H9 (cell line): ENCODE data around the gene BCLAF1. TPM values are rescaled to one million over a fixed set of nuclear protein-coding genes. Genes with fewer than 3 reads are reported as not detected.

Experiments
- DNase-seq: peaks from one replicate; pipeline ENCODE4 v3.0.0-alpha.2; 2017
- H2AFZ ChIP-seq: one replicate; pipeline ENCODE4 v1.6.1; 2013; ENCODE audit warnings: mild to moderate bottlenecking, low read length, control low read depth, moderate library complexity
- H2AK5ac ChIP-seq: 2 replicates; pipeline ENCODE4 v1.6.1; 2013; ENCODE audit warnings: low read length, control low read depth, mixed read lengths; ENCODE audit not compliant: insufficient read length
- H2BK120ac ChIP-seq: one replicate; pipeline ENCODE4 v1.6.1; 2013; ENCODE audit warnings: low read depth, mild to moderate bottlenecking, low read length, control low read depth, inconsistent platforms; ENCODE audit not compliant: poor library complexity, severe bottlenecking
- H2BK12ac ChIP-seq: 2 replicates; pipeline ENCODE4 v1.6.1; 2013; ENCODE audit warnings: low read length, control low read depth, mixed read lengths, low read depth; ENCODE audit not compliant: insufficient read length
- H2BK15ac ChIP-seq: 2 replicates; pipeline ENCODE4 v1.6.1; 2013; ENCODE audit warnings: low read depth, low read length, control low read depth
- H2BK20ac ChIP-seq: one replicate; pipeline ENCODE4 v1.6.1; 2013; ENCODE audit warnings: low read depth, mild to moderate bottlenecking, low read length, control low read depth, inconsistent platforms; ENCODE audit not compliant: poor library complexity, severe bottlenecking
- H2BK5ac ChIP-seq: 2 replicates; pipeline ENCODE4 v1.6.1; 2013; ENCODE audit warnings: low read length, control low read depth, mixed read lengths; ENCODE audit not compliant: insufficient read length
- H3K14ac ChIP-seq: 2 replicates; pipeline ENCODE4 v1.6.1; 2013; ENCODE audit warnings: low read length, control low read depth; ENCODE audit not compliant: insufficient read depth
- H3K18ac ChIP-seq: 2 replicates; pipeline ENCODE4 v1.6.1; 2013; ENCODE audit warnings: low read depth, mild to moderate bottlenecking, mixed read lengths, low read length, control low read depth; ENCODE audit not compliant: insufficient read length
- H3K23ac ChIP-seq: 2 replicates; pipeline ENCODE4 v1.6.1; 2013; ENCODE audit warnings: low read length, control low read depth, mixed read lengths, low read depth; ENCODE audit not compliant: insufficient read length
- H3K23me2 ChIP-seq: 2 replicates; pipeline ENCODE4 v1.6.1; 2013; ENCODE audit warnings: low read depth, mild to moderate bottlenecking, mixed read lengths, low read length, control low read depth; ENCODE audit not compliant: insufficient read length, poor library complexity, severe bottlenecking
- H3K27ac ChIP-seq: 2 replicates; pipeline ENCODE4 v1.5.1; 2013; ENCODE audit warnings: low read length, control low read depth, mixed read lengths, low read depth; ENCODE audit not compliant: insufficient read length
- H3K27me3 ChIP-seq: 2 replicates; pipeline ENCODE4 v1.6.1; 2013; ENCODE audit warnings: low read length, control low read depth, inconsistent platforms; ENCODE audit not compliant: insufficient read depth
- H3K4ac ChIP-seq: 2 replicates; pipeline ENCODE4 v1.6.1; 2013; ENCODE audit warnings: low read depth, mild to moderate bottlenecking, control low read depth, inconsistent platforms, low read length, moderate library complexity
- H3K4me1 ChIP-seq: 2 replicates; pipeline ENCODE4 v1.6.1; 2013; ENCODE audit warnings: low read length, control low read depth, inconsistent platforms; ENCODE audit not compliant: insufficient read depth
- H3K4me2 ChIP-seq: 2 replicates; pipeline ENCODE4 v1.6.1; 2013; ENCODE audit warnings: low read length, control low read depth, mixed read lengths; ENCODE audit not compliant: insufficient read length, insufficient read depth
- H3K56ac ChIP-seq: 2 replicates; pipeline ENCODE4 v1.6.1; 2013; ENCODE audit warnings: low read depth, mild to moderate bottlenecking, mixed read lengths, low read length, control low read depth; ENCODE audit not compliant: insufficient read length
- H3K79me1 ChIP-seq: 2 replicates; pipeline ENCODE4 v1.6.1; 2013; ENCODE audit warnings: low read depth, mild to moderate bottlenecking, moderate library complexity, low read length, control low read depth, inconsistent platforms; ENCODE audit not compliant: insufficient read depth, poor library complexity, severe bottlenecking
- H3K79me2 ChIP-seq: 2 replicates; pipeline ENCODE4 v1.6.1; 2013; ENCODE audit warnings: low read length, control low read depth, inconsistent platforms; ENCODE audit not compliant: insufficient read depth
- H3K9ac ChIP-seq: 2 replicates; pipeline ENCODE4 v1.6.1; 2013; ENCODE audit warnings: low read length, control low read depth, mixed read lengths; ENCODE audit not compliant: insufficient read length; ENCODE audit errors: extremely low read depth
- H3K9me3 ChIP-seq: one replicate; pipeline ENCODE4 v1.6.1; 2013; ENCODE audit warnings: low read depth, low read length, inconsistent platforms; ENCODE audit not compliant: control insufficient read depth
- H3T11ph ChIP-seq: one replicate; pipeline ENCODE4 v1.6.1; 2013; ENCODE audit warnings: mild to moderate bottlenecking, low read length, control low read depth, inconsistent platforms
- H4K20me1 ChIP-seq: one replicate; pipeline ENCODE4 v1.6.1; 2013; ENCODE audit not compliant: control insufficient read depth, insufficient read length, insufficient read depth
- H4K5ac ChIP-seq: 2 replicates; pipeline ENCODE4 v1.6.1; 2013; ENCODE audit warnings: low read depth, mild to moderate bottlenecking, mixed read lengths, low read length, control low read depth; ENCODE audit not compliant: insufficient read length
- H4K8ac ChIP-seq: replicated peaks from 2 replicates; pipeline ENCODE4 v1.6.1; 2013; ENCODE audit warnings: low read length, control low read depth, mixed read lengths, low read depth; ENCODE audit not compliant: insufficient read length
- H4K91ac ChIP-seq: 2 replicates; pipeline ENCODE4 v1.6.1; 2013; ENCODE audit warnings: low read depth, mild to moderate bottlenecking, moderate library complexity, mixed read lengths, low read length, control low read depth; ENCODE audit not compliant: insufficient read length
- H3K27ac Mint-ChIP-seq, 3 experiments: 2 replicates in 2 of 3; 3 replicates in 1 of 3; pipeline ENCODE4 v1.8.0; 2020 to 2021; ENCODE audit warnings: mixed read lengths in 3 of 3, mild to moderate bottlenecking in 1 of 3, moderate library complexity in 1 of 3
- H3K27me3 Mint-ChIP-seq: 2 replicates; pipeline ENCODE4 v1.8.0; 2021; ENCODE audit warnings: low read depth, mild to moderate bottlenecking, moderate library complexity, mixed read lengths
- H3K36me3 Mint-ChIP-seq, 3 experiments: 2 replicates in 2 of 3; 3 replicates in 1 of 3; pipeline ENCODE4 v1.8.0; 2020 to 2021; ENCODE audit warnings: low read depth in 3 of 3, mixed read lengths in 3 of 3; ENCODE audit not compliant: insufficient read depth in 1 of 3
- H3K4me1 Mint-ChIP-seq, 2 experiments: 2 replicates each; pipeline ENCODE4 v1.8.0; 2020; ENCODE audit warnings: mixed read lengths in 2 of 2
- H3K4me3 Mint-ChIP-seq, 2 experiments: 2 replicates in 1 of 2; 3 replicates in 1 of 2; pipeline ENCODE4 v1.8.0; 2020 to 2021; ENCODE audit warnings: mild to moderate bottlenecking in 2 of 2, mixed read lengths in 2 of 2, moderate library complexity in 1 of 2
- H3K9me3 Mint-ChIP-seq, 2 experiments: 2 replicates in 1 of 2; 3 replicates in 1 of 2; pipeline ENCODE4 v1.8.0; 2020; ENCODE audit warnings: mild to moderate bottlenecking in 2 of 2, mixed read lengths in 2 of 2, moderate library complexity in 1 of 2
- CTCF ChIP-seq: fragments of 200-600 bp; sonication (generic); conservative IDR thresholded peaks from 3 replicates; pipeline ENCODE4 v1.8.0; 2021; ENCODE audit warnings: antibody characterized with exemption, mild to moderate bottlenecking
- WGBS: extraction: QIAGEN DNeasy Blood & Tissue Kit; methylation state at CpG from one replicate; pipeline ENCODE4 v1.1.7; 2013; ENCODE audit warnings: missing lambda C conversion rate, low lambda C conversion rate, mixed read lengths; ENCODE audit not compliant: insufficient read length; ENCODE audit errors: extremely low coverage; 5-methylcytosine and 5-hydroxymethylcytosine counted together
- total RNA-seq: library from RNA; stranded (reverse); gene quantifications from 2 replicates; pipeline ENCODE4 v1.2.1, GENCODE V29; 2021

The BCLAF1 gene
- total RNA-seq, 1 experiment from 2014 or later, result 257 TPM

- Histone ChIP-seq H2BK15ac (no peak overlapping the region), H3K9ac (no peak overlapping the region), H3K4me1 (no peaks in the 10 kb centered on the region), H3K27ac (no peak overlapping the region), H3K23me2 (no peaks in the 10 kb centered on the region), H3K79me2 (no peaks in the 10 kb centered on the region), H2AK5ac (no peak overlapping the region), H3K27me3 (no peaks in the 10 kb centered on the region), H4K91ac (no peak overlapping the region), H3K4me2 (no peak overlapping the region), H3K14ac (no peak overlapping the region), H3K18ac (no peak overlapping the region), H2BK5ac (no peak overlapping the region), H3K4ac (no peak overlapping the region), H4K20me1 (no peaks in the 10 kb centered on the region), H3K9me3 (no peaks in the 10 kb centered on the region), H3T11ph (no peak overlapping the region), H3K56ac (no peak overlapping the region), H2AFZ (no peak overlapping the region), H2BK120ac (no peak overlapping the region), H4K8ac (no peak overlapping the region), H4K5ac (no peak overlapping the region), H2BK20ac (no peak overlapping the region), H3K79me1 (no peaks in the 10 kb centered on the region), H2BK12ac (no peak overlapping the region), H3K23ac (no peak overlapping the region)
- no peak for DNase-seq
- Mint-ChIP-seq H3K4me1 (peaks cover 0 to 3% of the 10 kb centered on the region in 2 experiments; a peak in 2 of 4 replicates), H3K9me3 (no peaks in the 10 kb centered on the region), H3K4me3 (no peak overlapping the region), H3K36me3 (no peaks in the 10 kb centered on the region), H3K27me3 (no peaks in the 10 kb centered on the region), H3K27ac (no peak overlapping the region)
- WGBS, result no CpG with 5 or more reads among the region's 2 CpGs
- TF ChIP-seq CTCF, result no peak
Measured at GRCh38 chr6:136212608-136213007, 77.0 kb downstream of the BCLAF1 start.
